Kidney (tissue), 14 donors: Measurements from ENCODE around the gene PATE2. TPM values are rescaled to one million over a fixed set of nuclear protein-coding genes. Genes with fewer than 3 reads are reported as not detected.

Experiments
- DNase-seq, 5 donors: peaks; one replicate each; pipeline ENCODE4 v3.0.0-alpha.2; 2013 to 2020
- FAIRE-seq: peaks from 2 replicates; lab custom pipeline; 2012; peaks lifted over from hg19 to GRCh38; lab: Jason Lieb, UNC
- H3K27ac ChIP-seq, 2 donors: one replicate each; pipeline ENCODE4 v1.7.0; 2013; ENCODE audit warnings: low read depth in 2 of 2, low read length in 2 of 2, inconsistent platforms in 1 of 2
- H3K27me3 ChIP-seq: one replicate; pipeline ENCODE4 v1.7.1; 2013; ENCODE audit warnings: low read length, inconsistent platforms; ENCODE audit not compliant: control insufficient read depth, insufficient read depth
- H3K36me3 ChIP-seq, 3 donors: one replicate each; pipeline versions ENCODE4 v1.7.0 to v1.7.1; 2013; ENCODE audit warnings: low read length in 3 of 3, control low read depth in 1 of 3, inconsistent platforms in 1 of 3; ENCODE audit not compliant: insufficient read depth in 3 of 3, control insufficient read depth in 2 of 3
- H3K4me1 ChIP-seq, 3 donors: one replicate each; pipeline versions ENCODE4 v1.7.0 to v1.7.1; 2013; ENCODE audit warnings: low read length in 3 of 3, inconsistent platforms in 1 of 3, low read depth in 1 of 3; ENCODE audit not compliant: control insufficient read depth in 2 of 3, insufficient read depth in 2 of 3
- H3K4me3 ChIP-seq, 3 donors: one replicate each; pipeline versions ENCODE4 v1.7.0 to v1.8.1; 2013; ENCODE audit warnings: low read length in 3 of 3, control low read depth in 1 of 3, inconsistent platforms in 1 of 3
- H3K9ac ChIP-seq, 3 donors: one replicate each; pipeline versions ENCODE4 v1.7.0 to v1.7.1; 2013; ENCODE audit warnings: low read length in 3 of 3, control low read depth in 1 of 3, inconsistent platforms in 1 of 3
- H3K9me3 ChIP-seq, 3 donors: one replicate each; pipeline versions ENCODE4 v1.7.0 to v1.7.1; 2013; ENCODE audit warnings: low read length in 3 of 3, control low read depth in 1 of 3, inconsistent platforms in 1 of 3; ENCODE audit not compliant: control insufficient read depth in 2 of 3, insufficient read depth in 1 of 3
- CTCF ChIP-seq: IDR thresholded peaks from 3 replicates; pipeline ENCODE4 v1.5.1; 2012; ENCODE audit warnings: mild to moderate bottlenecking, moderate library complexity, borderline replicate concordance; ENCODE audit not compliant: insufficient read depth; ENCODE audit errors: extremely low read depth
- intact Hi-C: fragments of 100-400 bp; cut with DNase I; formaldehyde crosslinking; loops from one replicate; pipeline ENCODE4 v1.11.1; 2022
- polyA plus RNA-seq: library from polyadenylated mRNA; stranded (reverse); fragments of 350-450 nt; fragmentation: Illumina TruSeq; extraction: RNeasy Lipid Tissue Mini Kit (QIAGEN cat#74804); gene quantifications from one replicate; pipeline ENCODE4 v1.2.3, GENCODE V29; 2014; ENCODE audit warnings: low read depth, low replicate concordance; ENCODE audit not compliant: insufficient read depth
- total RNA-seq: library from RNA; stranded (reverse); fragmentation: NEBNext Ultra II Directional; extraction: Animal tissue kit (Norgen Biotek cat#: 25700); gene quantifications from one replicate; pipeline ENCODE4 v1.2.1, GENCODE V29; 2021
- donor health status: control.
- donor health status: control.
- donor health status: control.
- donor health status: control.
- donor health status: control.
- donor health status: DM: yes; HTN: yes; CAD: no.
- donor health status: Normal renal cell carcinoma (clear cell type).

PATE2 gene
- total and polyA plus RNA-seq, 2 donors from 2014 or later, result not detected

GRCh38 chr11:125763483-125763882, 15.1 kb downstream of the PATE2 start:
- intact Hi-C loops, result no loop called here
- H3K4me1 ChIP-seq, result no peaks in the 10 kb centered on the region
- H3K27ac ChIP-seq, result no peak overlapping the region
- no peaks in the 10 kb centered on the region for H3K9me3 ChIP-seq
- no peak overlapping the region for H3K9ac ChIP-seq
- H3K36me3 ChIP-seq, result no peaks in the 10 kb centered on the region
- H3K27me3 ChIP-seq, result no peaks in the 10 kb centered on the region
- FAIRE-seq (no peak), DNase-seq (no peak)
- no peak for TF ChIP-seq CTCF
- no peak overlapping the region for H3K4me3 ChIP-seq

- no peak for DNase-seq
- intact Hi-C loops, result no loop called here
- no peak for FAIRE-seq
- Histone ChIP-seq H3K9ac (no peak overlapping the region), H3K4me1 (no peaks in the 10 kb centered on the region), H3K4me3 (no peak overlapping the region), H3K36me3 (no peaks in the 10 kb centered on the region), H3K27me3 (no peaks in the 10 kb centered on the region), H3K27ac (no peak overlapping the region), H3K9me3 (no peaks in the 10 kb centered on the region)
- no peak for TF ChIP-seq CTCF
Measured at GRCh38 chr11:125762445-125762844, 16.2 kb downstream of the PATE2 start.

- no peak for TF ChIP-seq CTCF
Measured at GRCh38 chr11:125756050-125756449, 22.6 kb downstream of the PATE2 start.

GRCh38 chr11:125750629-125751028, 28.0 kb downstream of the PATE2 start:
- no peak for TF ChIP-seq CTCF
- H3K27ac ChIP-seq, result no peak overlapping the region
- no peaks in the 10 kb centered on the region for H3K27me3 ChIP-seq
- intact Hi-C loops, result no loop called here
- DNase-seq, result no peak
- FAIRE-seq, result no peak
- no peak overlapping the region for H3K4me3 ChIP-seq
- no peaks in the 10 kb centered on the region for H3K4me1 ChIP-seq
- no peaks in the 10 kb centered on the region for H3K9me3 ChIP-seq
- no peaks in the 10 kb centered on the region for H3K36me3 ChIP-seq
- H3K9ac ChIP-seq, result no peak overlapping the region

More at GRCh38 chr11:125756050-125756449, 22.6 kb downstream of the PATE2 start:
- Histone ChIP-seq H3K9me3 (no peaks in the 10 kb centered on the region), H3K9ac (no peak overlapping the region), H3K4me3 (no peak overlapping the region), H3K27me3 (no peaks in the 10 kb centered on the region), H3K36me3 (no peaks in the 10 kb centered on the region), H3K4me1 (no peaks in the 10 kb centered on the region), H3K27ac (no peak overlapping the region)
- DNase-seq (no peak), FAIRE-seq (no peak)
- intact Hi-C loops, result no loop called here
